KBM-7 (cell line): Measurements from ENCODE around the gene MAP3K5.
A peak's percentile ranks its signal among the peaks of the same experiment; 100 is the strongest.

ENCODE experiments used
- DNase-seq: peaks from one replicate; pipeline ENCODE4 v3.0.0-alpha.2; 2015
- in situ Hi-C: fragments of 300-500 bp; cut with MboI; formaldehyde crosslinking; loops from 2 replicates; pipeline ENCODE4 v1.14.3; 2020; ENCODE audit warnings: low sequenced_read_pairs, low pct_unique_long_range_greater_than_20kb, mixed read lengths

The MAP3K5 gene

GRCh38 chr6:136579800-136580199 is 212.5 kb downstream of the MAP3K5 start:
- DNase-seq: no peak

DNA sequence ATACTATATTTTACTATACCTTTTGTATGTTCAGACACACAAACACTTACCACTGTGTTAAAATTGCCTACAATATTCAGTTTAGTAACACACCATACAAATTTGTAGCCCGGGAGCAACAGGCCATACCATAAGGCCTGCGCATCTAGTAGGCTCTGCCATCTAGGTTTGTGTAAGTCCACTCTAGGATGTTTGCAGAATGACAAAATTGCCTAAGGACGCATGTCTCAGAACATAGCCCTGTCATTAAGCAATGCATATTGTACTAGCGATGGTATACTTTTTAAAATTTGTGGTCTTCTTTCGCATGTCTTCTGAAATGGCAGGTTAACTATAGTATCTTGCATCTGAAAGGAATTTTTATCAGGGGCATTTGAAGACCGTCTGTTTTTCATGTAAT is 215.5 kb downstream of the MAP3K5 start:
- in situ Hi-C loops: no loop called here
- no peak for DNase-seq

More at GRCh38 chr6:136579800-136580199, 212.5 kb downstream of the MAP3K5 start:
- in situ Hi-C loops: no loop called here

- no peak for DNase-seq
- in situ Hi-C loops: no loop called here
Observed at GRCh38 chr6:136571496-136571895, 220.8 kb downstream of the MAP3K5 start.

- in situ Hi-C loops: no loop called here
- DNase-seq: no peak
Observed at GRCh38 chr6:136571065-136571464, 221.2 kb downstream of the MAP3K5 start.

DNA sequence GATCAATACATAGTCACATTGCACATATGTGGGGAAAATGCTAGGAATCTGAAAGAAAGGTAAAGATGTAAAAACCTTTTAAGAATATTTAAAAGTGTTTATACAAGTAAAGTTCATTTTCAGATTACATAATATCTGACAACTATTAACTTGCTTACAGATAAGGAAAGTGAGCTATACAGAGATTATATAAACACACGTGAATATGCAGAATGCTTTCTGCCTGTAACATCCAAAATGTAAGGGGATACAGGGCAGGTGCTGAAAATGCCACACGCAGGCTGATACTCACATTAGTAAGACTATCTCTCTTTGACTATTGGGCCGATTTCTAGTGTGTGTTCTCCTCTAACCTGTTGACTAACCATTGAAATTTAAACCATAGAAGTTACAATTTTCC is 224.1 kb downstream of the MAP3K5 start:
- DNase-seq: no peak
- in situ Hi-C loops: no loop called here

DNA sequence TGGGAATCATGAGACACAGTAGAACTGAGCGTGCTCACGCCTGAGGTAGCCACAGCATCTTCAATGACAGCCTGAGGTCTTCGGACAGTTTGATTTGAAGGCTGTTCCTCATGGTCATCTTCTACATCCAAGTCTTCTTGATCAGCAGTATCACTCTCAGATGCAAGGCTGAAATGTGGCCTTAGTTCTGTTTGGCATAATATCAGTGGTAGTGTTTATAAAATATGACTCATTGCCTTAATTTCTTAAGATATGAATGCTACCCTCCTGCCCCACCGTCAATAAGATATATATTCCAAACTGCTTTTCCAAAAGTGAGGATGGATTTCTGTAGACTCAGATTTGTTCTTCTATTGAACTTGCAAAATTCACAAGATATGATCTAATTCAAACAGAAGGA is 224.6 kb downstream of the MAP3K5 start:
- no peak for DNase-seq
- in situ Hi-C loops: no loop called here

DNA sequence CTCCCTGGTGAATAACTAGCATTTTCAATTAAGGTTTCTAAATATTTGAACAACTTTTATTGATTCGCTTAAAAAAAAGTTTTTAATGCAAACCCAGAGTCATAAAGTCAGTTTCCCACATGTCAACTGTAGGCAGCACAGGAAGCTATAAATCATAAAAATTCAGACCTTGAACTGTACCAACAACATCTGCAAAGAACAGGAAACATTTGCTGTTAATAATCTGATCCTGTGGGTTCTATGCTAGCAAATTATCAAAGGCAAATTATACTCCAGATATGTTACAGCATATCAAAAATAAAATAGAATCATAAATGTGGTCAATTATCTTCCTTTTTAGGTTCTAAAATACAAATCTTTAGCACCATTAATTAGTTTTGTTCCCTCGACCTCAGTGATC is 225.4 kb downstream of the MAP3K5 start:
- in situ Hi-C loops: no loop called here
- peak; percentile 84 for DNase-seq

- in situ Hi-C loops: no loop called here
- DNase-seq: peak; percentile 90
Observed at GRCh38 chr6:136566007-136566487, 226.2 kb downstream of the MAP3K5 start.

DNA sequence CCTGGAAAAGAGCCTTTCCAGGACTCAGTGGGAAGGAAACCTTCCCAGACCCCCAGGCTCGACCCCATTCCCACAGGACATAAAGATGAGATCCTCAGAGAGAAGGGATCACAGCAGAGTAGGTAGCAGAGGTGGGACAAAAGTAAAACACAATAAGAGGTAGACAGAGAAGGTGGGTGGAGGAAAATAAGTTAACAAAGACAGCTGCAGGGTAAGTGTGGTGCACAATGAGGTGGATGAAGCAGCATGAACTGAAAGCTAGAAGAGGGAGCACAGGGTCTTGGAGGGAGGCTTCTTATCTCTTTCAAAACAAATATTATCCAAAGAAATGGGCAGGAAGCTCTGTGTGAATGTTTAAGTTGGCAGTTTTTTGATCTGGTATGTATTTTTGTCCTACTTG is 228.1 kb downstream of the MAP3K5 start:
- peak; percentile 21 for DNase-seq
- in situ Hi-C loops: no loop called here

GRCh38 chr6:136563386-136564152 is 228.7 kb downstream of the MAP3K5 start:
- in situ Hi-C loops: no loop called here
- DNase-seq: peak; percentile 39

DNA sequence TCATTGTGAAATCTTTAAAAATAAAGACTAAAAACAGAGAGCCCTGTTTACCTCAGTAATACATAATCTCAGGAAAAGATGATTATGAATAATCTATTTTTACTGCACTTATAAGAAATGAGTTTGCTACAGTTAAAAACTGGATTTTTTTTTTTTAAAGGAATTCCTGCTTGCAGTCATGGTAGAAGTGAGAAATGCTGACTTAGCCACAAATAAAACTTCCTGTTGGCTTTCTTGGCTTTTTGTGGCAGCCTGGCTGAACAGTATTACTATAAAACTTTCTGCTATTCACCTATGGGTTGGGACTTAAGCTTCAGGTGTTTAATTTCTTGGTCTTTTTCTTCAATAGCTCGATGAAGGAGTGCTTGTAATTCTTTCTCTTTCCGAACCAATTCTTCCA is 230.1 kb downstream of the MAP3K5 start:
- DNase-seq: no peak
- in situ Hi-C loops: no loop called here

DNA sequence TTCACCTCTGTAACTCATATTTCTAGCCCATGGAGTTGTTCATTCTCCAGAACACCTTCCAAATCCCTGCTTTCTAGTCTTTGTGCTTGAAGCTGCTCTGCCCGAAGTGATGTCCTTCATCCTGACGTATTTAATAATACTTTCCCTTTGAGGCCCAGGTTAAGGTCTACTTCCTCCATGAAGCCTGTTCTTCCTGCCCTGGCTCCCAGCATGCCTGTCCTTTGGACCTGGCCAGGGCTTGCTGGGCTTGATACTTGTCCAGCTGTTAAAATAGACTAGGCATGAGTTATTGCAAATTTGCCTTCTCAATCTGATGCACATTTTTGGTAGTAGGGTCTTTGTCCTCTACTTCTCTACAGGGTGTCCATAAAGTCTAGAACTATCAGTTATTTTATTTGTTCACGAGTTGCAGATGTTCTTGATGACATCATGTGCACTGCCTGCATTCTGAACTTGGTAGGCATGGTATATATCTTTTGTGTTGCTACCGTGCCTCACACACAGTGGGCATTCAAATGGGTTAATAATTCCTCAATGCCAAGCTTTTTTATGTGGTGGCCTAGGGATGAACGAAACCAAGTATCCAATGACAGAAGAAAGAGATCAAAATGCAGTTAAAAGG is 239.0 kb downstream of the MAP3K5 start:
- in situ Hi-C loops: no loop called here
- DNase-seq: no peak

GRCh38 chr6:136552054-136552453 is 240.2 kb downstream of the MAP3K5 start:
- in situ Hi-C loops: no loop called here
- no peak for DNase-seq

- peak; percentile 60 for DNase-seq
- in situ Hi-C loops: no loop called here
Observed at GRCh38 chr6:136551103-136551502, 241.2 kb downstream of the MAP3K5 start.

- in situ Hi-C loops: no loop called here
Observed at GRCh38 chr6:136550330-136551071, 241.8 kb downstream of the MAP3K5 start, which contains the start of gene MAP7. Gene MAP7 (minus strand): TSS chr6:136550422. CDS start chr6:136550408, 14 bp downstream.

DNA sequence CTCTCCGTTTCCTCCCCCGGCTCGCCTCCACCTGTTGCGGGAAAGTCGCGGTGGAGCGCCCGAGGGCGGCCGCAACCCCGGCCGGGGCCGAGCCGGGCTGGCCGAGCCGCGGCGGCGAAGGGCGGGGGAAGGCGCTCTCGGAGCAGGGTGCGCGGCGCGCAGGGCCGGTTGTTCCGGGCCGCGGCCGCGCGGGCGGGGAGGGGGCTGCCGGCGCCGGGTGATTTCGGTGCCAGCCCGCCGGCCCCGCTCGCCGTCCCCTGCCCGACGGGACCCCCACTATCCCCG is 242.3 kb downstream of the MAP3K5 start:
- in situ Hi-C loops: no loop called here

More at GRCh38 chr6:136550330-136551071, 241.8 kb downstream of the MAP3K5 start, which contains the start of gene MAP7:
- DNase-seq: peak; percentile 67

GRCh38 chr6:136549300-136550044 is 242.8 kb downstream of the MAP3K5 start:
- in situ Hi-C loops: no loop called here

More for the DNA sequence above, 242.3 kb downstream of the MAP3K5 start:
- DNase-seq: no peak

GRCh38 chr6:136548582-136549299 is 243.5 kb downstream of the MAP3K5 start:
- in situ Hi-C loops: no loop called here
- DNase-seq: no peak

More at GRCh38 chr6:136549300-136550044, 242.8 kb downstream of the MAP3K5 start:
- DNase-seq: peak; percentile 54

DNA sequence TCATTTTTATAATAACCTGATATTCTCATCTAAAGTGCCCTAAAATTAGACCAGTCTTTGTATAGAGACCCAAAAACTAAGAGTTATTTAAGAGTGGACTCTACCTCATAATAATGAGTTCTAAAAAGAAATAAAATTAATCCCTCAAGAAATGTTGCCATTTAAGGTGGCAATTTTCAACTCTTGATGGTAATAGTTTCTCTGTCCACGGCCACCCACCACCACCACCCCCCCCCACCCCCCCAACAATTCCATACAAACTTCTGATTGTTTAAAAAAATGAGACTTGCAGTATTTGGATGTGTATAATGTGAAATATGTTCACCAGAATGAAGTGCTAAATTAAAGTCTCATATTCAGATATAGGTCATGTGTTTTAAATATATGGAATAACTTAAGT is 244.4 kb downstream of the MAP3K5 start:
- in situ Hi-C loops: no loop called here

More for the DNA sequence above, 244.4 kb downstream of the MAP3K5 start:
- DNase-seq: no peak
